SH-SY5Y (cell line): Measurements from ENCODE around the gene RNLS.

ENCODE experiments used
- GATA2 ChIP-seq: IDR thresholded peaks from 2 replicates; pipeline ENCODE4 v1.6.1; 2011; ENCODE audit warnings: mild to moderate bottlenecking, low read depth, low read length
- GATA3 ChIP-seq: IDR thresholded peaks from 2 replicates; pipeline ENCODE4 v1.6.1; 2011; ENCODE audit warnings: low read depth, mild to moderate bottlenecking, low read length, moderate library complexity

DNA sequence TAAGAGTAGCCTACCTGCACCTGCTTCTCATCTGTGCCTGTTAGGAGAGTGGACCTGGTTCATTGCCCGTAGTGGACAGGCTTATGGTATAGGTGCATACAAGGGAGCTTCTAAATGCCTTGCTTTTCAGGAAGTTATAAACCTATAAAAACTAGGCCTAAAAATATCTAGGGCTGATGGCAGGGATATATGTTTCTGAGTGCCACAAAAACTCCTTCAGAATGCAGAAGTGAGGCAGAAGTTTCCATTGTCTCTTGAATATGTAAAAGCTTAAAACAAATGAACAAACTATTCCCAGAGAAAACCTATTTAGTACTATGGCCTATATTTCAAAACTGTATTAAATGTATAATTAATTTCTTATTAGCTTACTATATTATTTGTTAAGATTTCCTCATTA lies 91.8 kb downstream of the RNLS start:
- no peak for TF ChIP-seq GATA3
- no peak for TF ChIP-seq GATA2
